ENCODE results near the gene MMP12. TPM values are rescaled to one million over a fixed set of nuclear protein-coding genes. Genes with fewer than 3 reads are reported as not detected.

Gene MMP12
- total RNA-seq, 1 donor from 2014 or later: 0.22 TPM

- DNase-seq (ENCODE audit: low spot score) (no peak), ATAC-seq (no peak)
- intact Hi-C loops (cut with DNase I): no loop called here
These were observed 61.3 kb downstream of the MMP12 start for GRCh38 chr11:102813484-102813883.

Other genes starting within 250 kb of the MMP12 start
- gene MMP20, start 249.7 kb downstream of the MMP12 start, total RNA-seq: not detected
- gene MMP27, start 169.2 kb downstream of the MMP12 start, total RNA-seq: not detected
- 2.3 TPM for gene MMP8, start 150.0 kb downstream of the MMP12 start, total RNA-seq
- not detected for gene MMP10, start 94.4 kb downstream of the MMP12 start, total RNA-seq
- 0.22 TPM for gene MMP1, start 76.8 kb downstream of the MMP12 start, total RNA-seq
- gene MMP3, start 31.4 kb downstream of the MMP12 start, total RNA-seq: 6.7 TPM
- gene MMP13, start 80.8 kb upstream of the MMP12 start, total RNA-seq: not detected
- 19.4 TPM for gene DCUN1D5, start 217.2 kb upstream of the MMP12 start, total RNA-seq
- gene DYNC2H1, start 234.4 kb upstream of the MMP12 start, total RNA-seq: 35.4 TPM

Data from sciatic nerve (tissue), 2 donors.